ENCODE results near the gene SNAP47. TPM values are rescaled to one million over a fixed set of nuclear protein-coding genes. Genes with fewer than 3 reads are reported as not detected.

Gene SNAP47
- polyA plus RNA-seq, 2 of the 4 experiments (the other 2 are of a cell fraction): 29.6 to 39.5 TPM

DNA sequence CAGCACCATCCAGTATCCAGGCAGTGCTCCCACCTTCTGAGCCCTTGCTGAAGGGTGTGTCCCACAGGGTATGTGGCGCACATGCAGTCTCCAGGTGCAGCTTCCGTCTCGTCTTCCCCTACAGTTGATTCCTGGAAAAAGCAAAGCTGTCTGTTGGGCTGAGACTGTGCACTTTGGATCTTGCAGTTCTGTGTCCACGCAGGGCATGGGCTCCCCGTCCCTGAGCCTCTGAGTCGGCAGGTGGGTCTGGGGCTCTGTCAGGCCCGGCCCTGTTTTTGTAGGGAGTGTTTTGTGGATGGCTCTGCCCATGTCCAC lies 32.8 kb downstream of the SNAP47 start:
- no peak for FAIRE-seq
- H3K4me3 ChIP-seq: no peak overlapping the region
- no peak for DNase-seq (ENCODE audit: low read depth in 1 of 2, low spot score in 1 of 2)
- 97% methylated on average over 7 of the region's 7 CpGs for WGBS (ENCODE audit: missing lambda C conversion rate)
- ChIA-PET CTCF (no interaction called here), POLR2A (no interaction called here)
- no peak overlapping the region for H3K27ac ChIP-seq
- peaks cover 27% of the 10 kb centered on the region for H3K4me1 ChIP-seq
- no peaks in the 10 kb centered on the region for H3K9me3 ChIP-seq
- no peak for ATAC-seq
- TF ChIP-seq HMGXB4 (CRISPR knock-in tag; IDR thresholded peaks at IDR 0.05; ENCODE audit: borderline replicate concordance): no peak
- no peak for TF ChIP-seq PBX3 (IDR thresholded peaks at IDR 0.05)
- TF ChIP-seq SREBF2 (IDR thresholded peaks at IDR 0.05): no peak
- TF ChIP-seq, protein P1, sequence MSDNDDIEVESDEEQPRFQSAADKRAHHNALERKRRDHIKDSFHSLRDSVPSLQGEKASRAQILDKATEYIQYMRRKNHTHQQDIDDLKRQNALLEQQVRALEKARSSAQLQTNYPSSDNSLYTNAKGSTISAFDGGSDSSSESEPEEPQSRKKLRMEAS (IDR thresholded peaks at IDR 0.05): no peak
- TF ChIP-seq NR3C1 (IDR thresholded peaks at IDR 0.05): no peak
- no peak for TF ChIP-seq CHD2 (IDR thresholded peaks at IDR 0.05; ENCODE audit: low read length, partially characterized antibody)
- H3K4me2 ChIP-seq: no peak overlapping the region

DNA sequence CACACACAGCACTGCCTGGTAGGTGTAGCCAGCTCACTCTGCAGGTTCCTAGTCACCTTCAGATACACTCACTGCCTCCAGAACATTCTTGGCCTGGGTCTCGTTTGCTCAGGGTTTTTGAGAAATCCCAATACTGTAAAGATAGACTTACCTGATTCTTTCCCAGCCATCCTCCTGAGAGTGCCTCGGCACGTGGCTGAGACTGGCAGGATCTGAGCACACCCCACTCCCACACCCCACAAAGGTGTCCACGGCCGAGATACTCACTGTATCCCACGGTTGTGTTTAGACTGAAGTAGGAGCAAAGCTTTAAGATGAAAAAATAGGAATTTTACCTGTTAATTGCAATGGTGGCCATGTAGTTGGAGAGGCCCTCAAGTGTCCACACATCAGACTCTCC lies 33.4 kb downstream of the SNAP47 start:
- H3K4me3 ChIP-seq: no peak overlapping the region
- H3K4me1 ChIP-seq: peaks cover 22% of the 10 kb centered on the region
- no peak for ATAC-seq
- no peaks in the 10 kb centered on the region for H3K9me3 ChIP-seq
- DNase-seq (ENCODE audit: low read depth in 1 of 2, low spot score in 1 of 2): no peak
- POLR2A ChIA-PET: no interaction called here
- CTCF ChIA-PET: interaction anchor here (1.0 kb wide), 1 partner anchor 179 kb away, joined by 3 read pairs; the partner anchor contains the start of gene WNT9A
- FAIRE-seq: no peak
- TF ChIP-seq MYC (IDR thresholded peaks at IDR 0.05; ENCODE audit: borderline replicate concordance, low read length) (no peak), CHD2 (IDR thresholded peaks at IDR 0.05; ENCODE audit: low read length, partially characterized antibody) (no peak), NR3C1 (IDR thresholded peaks at IDR 0.05) (no peak), JUNB (IDR thresholded peaks at IDR 0.05) (no peak), FOXS1 (CRISPR knock-in tag; IDR thresholded peaks at IDR 0.05) (no peak), HOXB5 (CRISPR knock-in tag; IDR thresholded peaks at IDR 0.05) (no peak), TP53 (CRISPR knock-in tag; IDR thresholded peaks at IDR 0.05) (no peak), MAFK (IDR thresholded peaks at IDR 0.05; ENCODE audit: partially characterized antibody) (no peak), KDM1A (IDR thresholded peaks at IDR 0.05; ENCODE audit: low read depth) (no peak), EP300 (IDR thresholded peaks at IDR 0.05) (no peak), NFE2L2 (conservative IDR thresholded peaks at IDR 0.05; ENCODE audit: low read length) (no peak), CEBPB (IDR thresholded peaks at IDR 0.05) (no peak), POLR2AphosphoS2 (conservative IDR thresholded peaks at IDR 0.05; ENCODE audit: low read length) (no peak), ZSCAN20 (CRISPR knock-in tag; IDR thresholded peaks at IDR 0.05) (no peak), FOSB (CRISPR knock-in tag; IDR thresholded peaks at IDR 0.05) (no peak), TFCP2L1 (CRISPR knock-in tag; IDR thresholded peaks at IDR 0.05) (no peak), EHF (CRISPR knock-in tag; IDR thresholded peaks at IDR 0.05) (no peak)
- TF ChIP-seq, protein P2, sequence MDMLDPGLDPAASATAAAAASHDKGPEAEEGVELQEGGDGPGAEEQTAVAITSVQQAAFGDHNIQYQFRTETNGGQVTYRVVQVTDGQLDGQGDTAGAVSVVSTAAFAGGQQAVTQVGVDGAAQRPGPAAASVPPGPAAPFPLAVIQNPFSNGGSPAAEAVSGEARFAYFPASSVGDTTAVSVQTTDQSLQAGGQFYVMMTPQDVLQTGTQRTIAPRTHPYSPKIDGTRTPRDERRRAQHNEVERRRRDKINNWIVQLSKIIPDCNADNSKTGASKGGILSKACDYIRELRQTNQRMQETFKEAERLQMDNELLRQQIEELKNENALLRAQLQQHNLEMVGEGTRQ (IDR thresholded peaks at IDR 0.05): no peak
- WGBS (ENCODE audit: missing lambda C conversion rate): 82% methylated on average over 6 of the region's 6 CpGs
- no peak overlapping the region for H3K27ac ChIP-seq
- H3K4me2 ChIP-seq: no peak overlapping the region
